T47D (cell line): ENCODE measurements around the gene RAE1.

ENCODE experiments used
- DNase-seq, 2 experiments: peaks; one replicate each; pipeline versions ENCODE4 v3.0.0 to v3.0.0-alpha.2; 2011 to 2012; ENCODE audit warnings: low read depth in 1 of 2, low spot score in 1 of 2
- JUND ChIP-seq: IDR thresholded peaks from 2 replicates; pipeline ENCODE4 v1.6.1; 2012; ENCODE audit warnings: low read depth
- in situ Hi-C: cut with HindIII; loops from 2 replicates; pipeline ENCODE4 v1.10.0; 2016; ENCODE audit warnings: low sequenced_read_pairs, low pct_unique_long_range_greater_than_20kb

The RAE1 gene

DNA sequence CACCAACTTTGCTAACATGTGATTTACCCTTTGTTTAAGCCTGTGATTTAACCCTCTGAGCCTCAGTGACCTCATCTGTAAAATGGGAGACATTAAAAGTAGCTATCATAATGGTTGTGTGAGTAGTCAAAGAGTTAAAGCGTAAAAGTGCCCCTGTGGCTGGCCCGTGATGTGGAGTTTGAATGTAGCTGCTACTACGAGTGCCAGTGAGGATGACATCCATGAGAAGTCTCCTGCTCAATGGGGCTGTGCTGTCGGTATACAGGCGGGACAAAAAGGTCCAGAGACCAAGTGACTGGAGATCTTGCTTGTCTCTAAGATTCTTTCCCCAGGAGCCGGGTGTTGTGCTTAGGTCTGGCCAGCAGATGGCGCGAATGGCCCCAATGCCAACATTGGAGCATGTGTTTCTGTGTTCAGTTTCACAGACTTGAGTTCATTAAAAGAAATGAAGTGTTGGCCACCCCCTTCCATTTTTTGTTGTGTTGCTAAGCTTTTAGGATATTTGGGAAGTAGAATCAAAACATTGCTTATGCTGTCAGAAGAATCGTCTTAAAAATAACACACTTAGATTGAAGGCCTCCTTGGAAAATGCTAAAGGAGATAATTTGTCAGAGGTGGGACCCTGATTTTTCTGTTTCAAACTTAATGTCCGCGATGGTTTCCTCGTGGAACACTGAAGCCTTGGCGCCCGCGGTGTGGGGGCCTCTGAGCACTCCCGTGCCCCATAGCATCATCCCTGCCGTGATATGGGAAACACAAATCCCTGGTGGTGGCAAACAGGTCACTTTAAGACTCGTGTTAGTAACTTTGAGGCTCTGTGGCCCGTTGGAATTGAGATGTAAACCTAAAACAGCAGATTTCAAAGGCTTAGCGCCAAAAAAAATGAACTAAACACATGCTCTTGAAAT, 30.8 kb downstream of the RAE1 start:
- TF ChIP-seq JUND, result no peak
- peak; percentile 89 to 95 for DNase-seq
- in situ Hi-C loops, result no loop called here

DNA sequence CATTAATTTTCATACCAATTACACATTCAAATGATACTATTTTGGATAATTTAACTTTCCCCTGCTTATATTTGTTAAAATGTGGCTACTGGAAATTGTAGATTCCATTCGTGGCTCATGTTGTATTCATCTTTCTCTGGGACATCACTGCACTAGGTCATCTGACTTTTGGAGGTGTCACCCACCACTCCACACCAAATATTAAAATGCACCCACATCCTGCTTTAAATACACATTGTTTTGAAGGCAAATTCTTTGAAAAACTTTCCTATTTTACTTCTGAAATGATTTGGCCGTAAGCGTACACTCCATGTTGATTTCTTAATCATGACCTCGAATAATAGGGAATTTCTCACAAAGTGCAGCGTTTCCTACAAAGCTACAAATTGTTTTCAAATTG, 31.5 kb downstream of the RAE1 start:
- in situ Hi-C loops, result no loop called here
- TF ChIP-seq JUND, result no peak
- no peak for DNase-seq

- in situ Hi-C loops, result no loop called here
- no peak for TF ChIP-seq JUND
- peak in 1 of 2 experiments; percentile 39 for DNase-seq
Measured at GRCh38 chr20:57383447-57384347, 32.6 kb downstream of the RAE1 start.

DNA sequence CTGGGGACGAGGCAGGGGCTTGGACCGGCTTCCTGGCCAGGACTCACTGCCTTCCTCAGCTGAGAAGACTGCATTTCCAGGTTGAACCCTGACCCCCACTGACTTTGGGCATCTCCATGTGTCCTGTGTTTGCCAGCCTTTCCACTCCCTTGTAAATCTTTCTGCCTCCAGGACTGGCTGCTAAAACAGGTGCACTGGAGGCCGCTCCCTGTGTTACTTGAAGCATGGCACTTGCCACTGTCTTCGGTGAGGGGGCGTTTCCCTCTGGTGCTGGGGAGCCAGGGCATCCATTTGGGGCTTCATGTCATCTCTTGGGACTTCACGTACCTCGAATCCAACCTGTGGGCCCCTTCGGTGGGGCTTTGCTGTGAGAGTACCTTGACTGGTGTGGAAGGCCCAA, 33.4 kb downstream of the RAE1 start:
- in situ Hi-C loops, result no loop called here
- no peak for DNase-seq
- no peak for TF ChIP-seq JUND

DNA sequence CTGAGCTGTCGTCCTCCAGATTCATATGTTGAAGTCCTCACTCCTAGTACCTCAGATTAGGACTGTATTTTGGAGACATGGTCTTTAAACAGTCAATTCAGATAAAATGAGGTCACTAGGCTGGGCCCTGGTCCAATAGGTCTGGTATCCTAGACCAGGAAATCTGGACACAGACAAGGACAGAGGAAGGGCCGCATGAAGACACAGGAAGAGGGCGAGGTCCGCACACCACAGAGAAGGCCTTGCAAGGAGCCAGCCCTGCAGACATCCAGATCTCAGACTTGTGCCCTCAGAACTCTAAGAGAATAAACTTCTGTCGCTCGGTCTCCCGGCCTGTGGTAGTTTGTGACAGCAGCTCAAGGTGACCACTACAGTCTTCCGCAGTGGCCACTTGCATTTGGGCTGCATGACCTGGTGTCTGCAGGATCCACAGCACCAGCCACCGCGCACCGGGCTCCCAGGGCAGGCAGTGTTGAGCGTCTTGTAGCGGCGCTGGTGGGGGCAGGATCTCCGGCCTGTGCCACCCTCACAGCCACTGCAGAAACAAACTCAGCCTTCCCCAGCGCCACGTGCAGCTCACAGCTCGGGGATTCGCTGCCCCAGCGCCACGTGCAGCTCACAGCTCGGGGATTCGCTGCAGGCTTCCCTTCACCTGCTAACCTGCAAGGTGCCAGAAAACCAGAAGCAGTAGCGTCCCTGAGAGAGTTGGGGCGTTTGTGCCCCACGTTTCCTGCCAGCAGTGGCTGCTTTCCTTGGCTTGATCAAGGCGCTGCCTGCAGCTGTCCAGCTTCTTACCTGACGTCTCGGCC, 34.1 kb downstream of the RAE1 start:
- DNase-seq, result no peak
- TF ChIP-seq JUND, result no peak
- in situ Hi-C loops, result no loop called here

GRCh38 chr20:57385940-57386339, 34.9 kb downstream of the RAE1 start:
- no peak for DNase-seq
- no peak for TF ChIP-seq JUND
- in situ Hi-C loops, result no loop called here

- DNase-seq, result no peak
- no peak for TF ChIP-seq JUND
Measured at GRCh38 chr20:57386762-57387161, 35.7 kb downstream of the RAE1 start.

GRCh38 chr20:57387463-57387862, 36.4 kb downstream of the RAE1 start:
- in situ Hi-C loops, result no loop called here
- TF ChIP-seq JUND, result no peak
- no peak for DNase-seq

More at GRCh38 chr20:57386762-57387161, 35.7 kb downstream of the RAE1 start:
- in situ Hi-C loops, result no loop called here

- no peak for TF ChIP-seq JUND
- in situ Hi-C loops, result no loop called here
- no peak for DNase-seq
Measured at GRCh38 chr20:57387945-57388371, 36.9 kb downstream of the RAE1 start.

DNA sequence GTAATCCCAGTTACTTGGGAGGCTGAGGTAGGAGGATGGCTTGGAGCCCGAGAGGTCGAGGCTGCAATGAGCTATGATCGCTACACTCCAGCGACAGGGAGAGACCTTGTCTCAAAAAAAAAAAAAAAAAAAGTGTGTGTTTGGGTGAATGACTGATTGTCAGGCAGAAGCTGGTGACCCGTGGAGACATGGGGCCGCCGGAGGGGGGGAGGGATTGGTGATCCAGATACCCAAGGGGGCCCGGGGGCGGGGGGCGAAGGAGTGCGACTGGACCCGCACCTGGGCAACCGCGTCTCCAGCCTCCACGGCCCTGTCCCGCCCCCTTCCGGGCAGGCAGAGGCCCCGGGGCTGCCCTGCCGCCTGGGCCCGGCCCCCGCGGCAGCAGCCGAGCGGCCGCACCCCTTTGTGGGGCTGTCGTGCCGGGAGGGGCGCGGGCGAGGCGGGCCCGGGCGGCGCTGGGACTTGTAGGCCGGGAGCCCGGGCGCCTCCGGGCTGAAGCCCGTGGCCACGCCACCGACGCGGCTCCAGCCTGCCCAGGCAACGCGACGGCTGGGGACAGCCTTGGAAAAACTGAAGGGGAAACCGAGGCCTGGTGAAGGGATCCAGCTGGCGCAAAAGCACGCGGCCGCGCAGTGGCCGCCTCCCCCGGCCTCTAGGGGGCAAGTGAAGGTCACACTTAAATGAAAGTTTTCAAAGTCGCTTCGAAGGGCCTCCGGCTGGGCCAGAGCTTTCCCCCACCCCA, 38.1 kb downstream of the RAE1 start:
- no peak for TF ChIP-seq JUND
- in situ Hi-C loops, result no loop called here
- DNase-seq, result peak in 1 of 2 experiments; percentile 36

- in situ Hi-C loops, result no loop called here
- no peak for TF ChIP-seq JUND
- DNase-seq, result no peak
Measured at GRCh38 chr20:57389695-57390603, 38.9 kb downstream of the RAE1 start.
